ENCODE results near the gene HERPUD1. TPM values are rescaled to one million over a fixed set of nuclear protein-coding genes. Genes with fewer than 3 reads are reported as not detected.
A peak's percentile ranks its signal among the peaks of the same experiment; 100 is the strongest.

Gene HERPUD1
- polyA plus RNA-seq, 2 of the 4 experiments (the other 2 are of a cell fraction): 65.8 to 140 TPM

DNA sequence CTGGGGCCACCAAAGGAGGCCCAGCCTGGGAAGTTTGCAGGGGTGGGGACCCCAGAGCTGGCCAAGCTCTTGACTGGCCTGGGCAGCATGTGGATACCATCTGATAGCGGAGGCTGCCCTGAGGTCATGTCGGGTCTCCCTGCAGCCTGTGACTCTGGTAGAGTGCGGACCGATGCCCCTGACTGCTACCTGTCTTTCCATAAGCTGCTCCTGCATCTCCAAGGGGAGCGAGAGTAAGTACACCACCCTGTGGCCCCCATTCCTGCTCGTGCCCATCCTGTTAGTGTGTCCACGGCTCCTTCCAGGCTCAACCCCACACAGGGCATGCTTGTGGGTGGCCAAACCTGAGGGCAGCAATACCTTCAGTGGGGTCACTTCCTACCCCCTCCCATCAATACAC is 37.8 kb downstream of the HERPUD1 start (continued):
- TF ChIP-seq CHD4 (IDR thresholded peaks at IDR 0.05; ENCODE audit: borderline replicate concordance): no peak
- no peak for TF ChIP-seq HOXA7 (CRISPR knock-in tag; IDR thresholded peaks at IDR 0.05)
- no peak for TF ChIP-seq NR3C1 (IDR thresholded peaks at IDR 0.05)

- ChIA-PET POLR2A (no interaction called here), CTCF (interaction anchor here (0.9 to 2.2 kb wide), 7 partner anchors 8 to 113 kb away, joined by 3 to 7 read pairs (median 4); partner anchors contain the start of gene CETP)
- Histone ChIP-seq H3K4me1 (no peaks in the 10 kb centered on the region; the same call in 2 of the 3 replicates), H3K27ac (no peak overlapping the region), H3K9me3 (no peaks in the 10 kb centered on the region), H3K4me3 (no peak overlapping the region), H3K4me2 (no peak overlapping the region)
- 42% methylated on average over 8 of the region's 8 CpGs for WGBS (ENCODE audit: missing lambda C conversion rate)
- DNase-seq (ENCODE audit: low read depth in 1 of 2, low spot score in 1 of 2) (no peak), ATAC-seq (peak in 1 of 2 experiments; percentile 25; a peak in 2 of 6 replicates), FAIRE-seq (no peak)
- TF ChIP-seq REST (IDR thresholded peaks at IDR 0.05): no peak
- no peak for TF ChIP-seq JUNB (IDR thresholded peaks at IDR 0.05)
- no peak for TF ChIP-seq CEBPB (IDR thresholded peaks at IDR 0.05)
- TF ChIP-seq SMC3 (IDR thresholded peaks at IDR 0.05): no peak
- no peak for TF ChIP-seq EP300 (IDR thresholded peaks at IDR 0.05)
- no peak for TF ChIP-seq CHD4 (IDR thresholded peaks at IDR 0.05; ENCODE audit: borderline replicate concordance)
- TF ChIP-seq FOXS1 (CRISPR knock-in tag; IDR thresholded peaks at IDR 0.05): no peak
- TF ChIP-seq CBX8 (IDR thresholded peaks at IDR 0.05): no peak
- no peak for TF ChIP-seq MYC (IDR thresholded peaks at IDR 0.05; ENCODE audit: borderline replicate concordance, low read length)
- TF ChIP-seq MAX (IDR thresholded peaks at IDR 0.05): no peak
These were observed 39.2 kb downstream of the HERPUD1 start for GRCh38 chr16:56970934-56971767.

DNA sequence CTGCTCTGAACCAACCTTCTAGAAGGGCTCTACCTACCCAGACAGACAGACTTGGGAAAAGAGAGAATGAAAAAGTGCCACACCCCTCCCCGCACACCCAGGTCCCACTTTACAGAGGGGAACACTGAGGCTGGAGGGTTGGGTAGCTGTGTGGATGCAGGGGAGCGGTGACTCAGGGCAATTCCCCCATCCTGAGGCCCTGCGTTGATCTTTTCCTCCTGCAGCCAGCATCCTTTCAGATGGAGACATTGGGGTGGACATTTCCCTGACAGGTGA is 39.8 kb downstream of the HERPUD1 start:
- Histone ChIP-seq H3K4me3 (no peak overlapping the region), H3K9me3 (no peaks in the 10 kb centered on the region), H3K4me1 (no peaks in the 10 kb centered on the region; the same call in 2 of the 3 replicates), H3K27ac (no peak overlapping the region), H3K4me2 (no peak overlapping the region)
- 78% methylated on average over 3 of the region's 3 CpGs for WGBS (ENCODE audit: missing lambda C conversion rate)
- ATAC-seq (no peak), FAIRE-seq (no peak), DNase-seq (ENCODE audit: low read depth in 1 of 2, low spot score in 1 of 2) (no peak)
- ChIA-PET POLR2A (no interaction called here), CTCF (interaction anchor here (1.1 to 2.2 kb wide), 4 partner anchors 8 to 51 kb away, joined by 3 to 8 read pairs (median 4); partner anchors contain the start of gene CETP)
- TF ChIP-seq TP53 (CRISPR knock-in tag; IDR thresholded peaks at IDR 0.05) (no peak), ZFP36 (IDR thresholded peaks at IDR 0.05; ENCODE audit: borderline replicate concordance, partially characterized antibody) (no peak), HOXB13 (CRISPR knock-in tag; IDR thresholded peaks at IDR 0.05; ENCODE audit: low read depth) (no peak), TFCP2L1 (CRISPR knock-in tag; IDR thresholded peaks at IDR 0.05) (no peak), SMC3 (IDR thresholded peaks at IDR 0.05) (no peak), HOXB5 (CRISPR knock-in tag; IDR thresholded peaks at IDR 0.05) (no peak), EHF (CRISPR knock-in tag; IDR thresholded peaks at IDR 0.05) (no peak), MYC (IDR thresholded peaks at IDR 0.05; ENCODE audit: borderline replicate concordance, low read length) (no peak)
